Coronary artery (tissue), 2 donors: ENCODE measurements around the gene IGSF3.

Experiments used
- DNase-seq: peaks from one replicate; pipeline ENCODE4 v3.0.0-alpha.2; 2017; ENCODE audit warnings: low spot score
- H3K27ac ChIP-seq, 2 donors: fragments of 200-600 bp; sonication (generic); one replicate each; pipeline ENCODE4 v1.5.1; 2016 to 2019
- H3K4me3 ChIP-seq: fragments of 200-600 bp; sonication (generic); 2 replicates; pipeline ENCODE4 v1.5.1; 2016; ENCODE audit warnings: mild to moderate bottlenecking, moderate library complexity
- TF ChIP-seq, protein P1 (sequence below): fragments of 200-600 bp; sonication (generic); IDR thresholded peaks from one replicate; pipeline ENCODE4 v1.5.1; 2019; ENCODE audit warnings: antibody characterized with exemption

IGSF3 gene

DNA sequence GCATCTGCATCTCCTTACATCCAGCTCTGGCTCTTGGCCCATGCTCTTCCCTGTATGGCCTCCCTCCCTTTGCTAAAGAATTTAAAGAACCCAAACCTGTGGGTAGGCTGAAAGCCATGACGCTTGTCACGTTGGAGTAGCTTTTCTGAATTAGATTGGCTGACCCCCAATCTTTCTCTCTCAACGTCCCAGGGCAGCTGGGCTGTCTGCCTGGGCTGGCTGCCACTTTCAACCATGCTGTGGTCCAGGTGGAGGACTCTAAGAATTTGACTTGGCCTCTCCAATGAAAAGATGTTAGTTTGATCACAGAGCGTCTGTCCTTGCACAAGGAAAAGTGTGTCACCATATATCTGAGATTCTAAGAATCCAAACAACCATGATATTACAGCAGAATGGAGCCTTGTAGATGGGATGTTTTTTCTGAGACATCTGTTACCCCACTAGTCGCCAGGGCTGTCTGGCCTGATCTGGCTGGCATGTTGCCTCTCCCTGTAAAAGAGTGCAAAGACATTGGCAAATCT, 6.5 kb upstream of the IGSF3 start:
- H3K4me3 ChIP-seq, result no peak overlapping the region
- no peak overlapping the region for H3K27ac ChIP-seq
- TF ChIP-seq, protein P1, sequence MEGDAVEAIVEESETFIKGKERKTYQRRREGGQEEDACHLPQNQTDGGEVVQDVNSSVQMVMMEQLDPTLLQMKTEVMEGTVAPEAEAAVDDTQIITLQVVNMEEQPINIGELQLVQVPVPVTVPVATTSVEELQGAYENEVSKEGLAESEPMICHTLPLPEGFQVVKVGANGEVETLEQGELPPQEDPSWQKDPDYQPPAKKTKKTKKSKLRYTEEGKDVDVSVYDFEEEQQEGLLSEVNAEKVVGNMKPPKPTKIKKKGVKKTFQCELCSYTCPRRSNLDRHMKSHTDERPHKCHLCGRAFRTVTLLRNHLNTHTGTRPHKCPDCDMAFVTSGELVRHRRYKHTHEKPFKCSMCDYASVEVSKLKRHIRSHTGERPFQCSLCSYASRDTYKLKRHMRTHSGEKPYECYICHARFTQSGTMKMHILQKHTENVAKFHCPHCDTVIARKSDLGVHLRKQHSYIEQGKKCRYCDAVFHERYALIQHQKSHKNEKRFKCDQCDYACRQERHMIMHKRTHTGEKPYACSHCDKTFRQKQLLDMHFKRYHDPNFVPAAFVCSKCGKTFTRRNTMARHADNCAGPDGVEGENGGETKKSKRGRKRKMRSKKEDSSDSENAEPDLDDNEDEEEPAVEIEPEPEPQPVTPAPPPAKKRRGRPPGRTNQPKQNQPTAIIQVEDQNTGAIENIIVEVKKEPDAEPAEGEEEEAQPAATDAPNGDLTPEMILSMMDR, result no peak
- no peak for DNase-seq

DNA sequence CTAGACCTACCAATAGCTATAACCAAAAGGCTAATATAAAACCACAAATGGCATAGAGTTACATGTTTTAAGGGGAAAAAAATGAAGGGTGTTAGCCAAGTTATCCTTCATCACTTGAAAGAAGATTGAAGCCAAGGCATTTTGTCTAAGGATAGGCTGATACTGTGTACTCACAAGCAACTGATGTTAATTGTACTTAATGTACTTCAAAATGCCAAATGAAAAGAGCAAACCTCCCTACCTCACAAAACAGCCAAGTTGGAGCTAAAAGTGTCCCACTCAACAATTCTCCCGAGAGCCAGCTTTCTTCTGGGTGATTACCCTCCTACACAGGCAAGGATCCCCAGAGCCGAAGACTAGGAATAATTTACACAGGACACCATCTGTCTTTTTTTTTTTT, 4.4 kb upstream of the IGSF3 start:
- TF ChIP-seq, protein P1, result no peak
- Histone ChIP-seq H3K27ac (no peak overlapping the region), H3K4me3 (no peak overlapping the region)
- DNase-seq, result no peak

DNA sequence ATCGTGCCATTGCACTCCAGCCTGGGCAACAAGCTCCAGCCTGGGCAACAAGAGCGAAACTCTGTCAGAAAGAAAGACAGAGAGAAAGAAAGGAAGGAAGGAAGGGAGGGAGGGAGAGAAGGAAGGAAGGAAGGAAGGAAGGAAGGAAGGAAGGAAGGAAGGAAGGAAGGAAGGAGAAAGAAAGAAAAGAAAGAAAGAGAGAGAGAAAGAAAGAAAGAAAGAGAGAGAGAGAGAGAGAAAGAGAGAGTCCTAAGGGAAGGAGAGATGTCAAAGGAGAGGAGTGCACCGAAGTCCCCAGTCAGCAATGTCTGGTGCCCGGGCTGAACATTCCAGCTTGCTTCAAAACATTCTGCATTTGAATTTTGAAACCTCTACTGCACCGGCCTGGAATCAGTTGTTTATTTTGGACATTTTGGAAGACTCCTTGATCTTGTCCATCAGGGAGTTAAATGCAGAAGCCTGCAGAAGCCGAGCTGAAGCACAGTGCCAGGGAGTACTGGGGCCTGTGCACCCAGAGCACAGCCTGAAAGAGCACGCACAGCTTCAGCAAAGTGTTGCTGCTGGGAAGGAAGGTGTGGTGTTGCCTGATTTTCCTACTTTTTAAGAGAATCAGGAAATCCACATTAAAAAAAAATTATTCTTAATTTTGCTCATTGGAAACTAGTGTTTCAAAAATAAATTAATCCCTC, 3.7 kb upstream of the IGSF3 start:
- TF ChIP-seq, protein P1, result no peak
- DNase-seq, result no peak
- Histone ChIP-seq H3K27ac (no peak overlapping the region), H3K4me3 (no peak overlapping the region)

DNA sequence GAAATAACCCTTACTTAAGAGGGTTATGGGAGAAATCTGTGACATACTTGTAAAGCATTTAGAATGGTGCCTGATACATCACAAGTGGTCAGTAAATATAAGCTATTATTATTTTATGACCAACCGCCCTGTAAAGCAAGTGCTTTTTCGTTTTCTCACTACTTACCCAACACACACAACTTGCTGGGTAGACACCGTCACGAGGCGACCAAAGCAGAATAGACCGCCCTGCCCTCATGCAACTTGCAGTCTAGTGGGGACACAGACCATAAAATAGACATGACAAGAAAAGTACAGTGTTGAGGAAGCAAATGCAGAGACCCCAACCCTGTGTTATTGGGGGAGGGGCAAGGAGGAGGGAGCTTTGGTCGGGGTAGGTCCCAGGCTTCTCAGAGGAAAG, 744 bp upstream of the IGSF3 start:
- no peak overlapping the region for H3K4me3 ChIP-seq
- TF ChIP-seq, protein P1, result no peak

DNA sequence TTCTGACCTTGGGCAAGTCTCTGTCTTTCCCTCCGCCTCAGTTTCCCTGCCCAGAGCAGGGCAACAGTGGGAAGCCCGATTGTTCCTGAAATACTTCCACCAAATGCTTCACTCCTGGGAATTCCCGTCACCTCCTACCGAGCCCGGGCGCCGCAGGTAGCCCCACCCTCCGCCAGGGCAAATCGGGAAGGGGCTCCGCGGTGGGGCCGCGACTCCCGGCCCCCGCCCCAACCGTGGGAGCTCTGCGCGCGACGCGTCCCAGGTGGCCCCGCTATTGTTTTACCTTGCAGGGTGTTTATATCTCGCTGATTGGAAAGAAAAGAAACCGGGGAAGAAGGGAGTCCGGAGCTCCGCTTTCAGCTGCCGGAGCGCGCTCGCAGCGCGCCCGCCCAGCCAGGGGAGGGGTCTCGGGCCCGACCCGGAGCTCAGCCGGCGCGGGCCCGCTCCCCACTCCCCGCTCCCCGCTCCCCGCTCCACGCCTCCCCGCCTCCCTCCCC, 407 bp downstream of the IGSF3 start:
- TF ChIP-seq, protein P1, result no peak
- no peak for DNase-seq
- no peak overlapping the region for H3K27ac ChIP-seq
- H3K4me3 ChIP-seq, result peak overlapping the region; percentile 89

More for the DNA sequence above, 744 bp upstream of the IGSF3 start:
- H3K27ac ChIP-seq, result no peak overlapping the region
- DNase-seq, result no peak

DNA sequence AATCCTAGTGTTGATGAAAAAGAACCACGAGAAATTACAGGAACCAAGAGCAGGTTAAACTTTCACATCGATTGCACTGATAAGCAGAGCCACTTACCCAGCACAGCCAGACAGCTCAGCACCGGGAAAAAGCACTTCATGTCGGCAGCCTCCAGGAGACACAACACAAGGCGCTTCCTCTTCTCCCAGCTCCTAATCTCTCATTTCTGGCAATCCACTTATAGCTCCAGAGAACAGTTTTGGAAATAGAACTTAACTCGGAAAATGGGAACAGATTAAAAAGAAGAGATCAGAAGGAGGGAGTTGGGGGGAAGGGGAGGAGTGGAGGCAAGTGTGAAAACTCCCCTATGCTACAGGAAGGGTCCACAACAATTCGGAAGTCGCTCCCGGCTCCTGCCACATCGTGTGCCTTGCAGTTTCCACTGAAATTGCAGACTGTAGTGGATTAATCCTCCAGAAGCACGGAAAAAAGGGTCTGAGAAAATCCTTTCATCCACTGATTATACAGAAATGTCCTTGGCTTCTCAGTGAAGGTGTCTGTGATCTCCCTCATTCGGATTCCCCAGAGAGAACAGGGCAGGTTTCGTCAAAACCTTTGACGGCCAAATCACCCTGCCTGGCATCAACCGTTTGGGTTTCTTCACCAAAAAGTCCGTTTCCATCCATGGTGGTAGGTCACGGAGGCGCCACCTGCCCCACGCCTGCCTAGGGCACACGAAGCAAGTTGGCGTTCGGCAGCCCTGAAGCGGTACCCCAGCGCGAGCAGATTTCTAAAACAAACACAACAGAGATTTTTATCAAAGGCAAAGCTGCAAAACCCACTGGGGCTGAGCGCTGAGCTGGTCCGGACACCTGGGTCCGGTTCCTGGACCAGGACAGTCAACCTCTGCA, 1.1 kb downstream of the IGSF3 start:
- peak overlapping the region; percentile 89 for H3K4me3 ChIP-seq
- TF ChIP-seq, protein P1, result no peak
- DNase-seq, result no peak
- no peak overlapping the region for H3K27ac ChIP-seq
